K562 (cell line): ENCODE data around the gene TTYH2. TPM values are rescaled to one million over a fixed set of nuclear protein-coding genes. Genes with fewer than 3 reads are reported as not detected.

ENCODE experiments used
- CREM ChIP-seq: IDR thresholded peaks from 2 replicates; pipeline ENCODE4 v1.6.1; 2014; ENCODE audit warnings: antibody characterized with exemption, low read depth
- DPF2 ChIP-seq: fragments of 450-650 bp; IDR thresholded peaks from 2 replicates; pipeline ENCODE4 v1.6.1; 2016
- EGR1 ChIP-seq: fragments of 450-650 bp; conservative IDR thresholded peaks from 2 replicates; pipeline ENCODE4 v1.6.1; 2017; ENCODE audit warnings: mild to moderate bottlenecking
- ELF4 ChIP-seq: fragments of 450-650 bp; formaldehyde crosslinking; IDR thresholded peaks from 2 replicates; pipeline ENCODE4 v1.4.0; 2022; ENCODE audit warnings: missing genetic modification characterization
- FOS ChIP-seq: IDR thresholded peaks from 3 replicates; pipeline ENCODE4 v1.6.1; 2011; ENCODE audit not compliant: insufficient read length; ENCODE audit errors: extremely low read depth
- GTF2E2 ChIP-seq: fragments of 200-800 bp; sonication (Bioruptor generic); IDR thresholded peaks from 2 replicates; pipeline ENCODE4 v1.6.1; 2016; ENCODE audit warnings: missing genetic modification characterization, missing compliant biosample characterization
- JUN ChIP-seq, 2 experiments: sonication (generic) in 1 of 2; formaldehyde crosslinking in 1 of 2; IDR thresholded peaks; 2 replicates each; pipeline versions ENCODE4 v1.6.1 to v1.8.0; 2012 to 2022; ENCODE audit warnings: borderline replicate concordance in 2 of 2, mild to moderate bottlenecking in 2 of 2, improper control_type of control experiment in 1 of 2, low read depth in 1 of 2, low read length in 1 of 2, missing genetic modification reagents in 1 of 2
- MBD2 ChIP-seq: sonication (generic); IDR thresholded peaks from 2 replicates; pipeline ENCODE4 v1.6.1; 2016; ENCODE audit warnings: low read depth, borderline replicate concordance
- MTA2 ChIP-seq: fragments of 450-650 bp; IDR thresholded peaks from 2 replicates; pipeline ENCODE4 v1.6.1; 2016; ENCODE audit warnings: low read depth
- NR2C1 ChIP-seq, 2 experiments: fragments of 450-650 bp; IDR thresholded peaks; 2 replicates each; pipeline ENCODE4 v1.6.1; 2017; ENCODE audit warnings: mild to moderate bottlenecking in 2 of 2, antibody characterized with exemption in 1 of 2, inconsistent platforms in 1 of 2, missing compliant biosample characterization in 1 of 2, missing genetic modification characterization in 1 of 2
- NR3C1 ChIP-seq: sonication (generic); formaldehyde crosslinking; IDR thresholded peaks from 2 replicates; pipeline ENCODE4 v1.8.1; 2022; ENCODE audit warnings: missing genetic modification reagents
- RBM25 ChIP-seq: fragments of 200-400 bp; formaldehyde crosslinking; IDR thresholded peaks from 2 replicates; pipeline ENCODE4 v1.6.1; 2018; ENCODE audit warnings: low read length, low read depth, moderate library complexity; ENCODE audit not compliant: severe bottlenecking
- RFX5 ChIP-seq: IDR thresholded peaks from 2 replicates; pipeline ENCODE4 v1.6.1; 2011; ENCODE audit warnings: low read depth, mild to moderate bottlenecking, improper control_type of control experiment, low read length
- SMAD4 ChIP-seq: fragments of 250-450 bp; sonication (Bioruptor Pico); conservative IDR thresholded peaks from 2 replicates; pipeline ENCODE4 v1.8.0; 2021; ENCODE audit warnings: inconsistent platforms, mild to moderate bottlenecking, moderate library complexity
- SMARCA5 ChIP-seq: fragments of 450-650 bp; IDR thresholded peaks from 2 replicates; pipeline ENCODE4 v1.6.1; 2016
- TRIM24 ChIP-seq, 2 experiments: fragments of 450-650 bp; IDR thresholded peaks; 2 replicates each; pipeline ENCODE4 v1.6.1; 2016
- TRIM28 ChIP-seq: fragments of 450-650 bp; IDR thresholded peaks from 2 replicates; pipeline ENCODE4 v1.6.1; 2017
- ZEB2 ChIP-seq: fragments of 450-650 bp; IDR thresholded peaks from 2 replicates; pipeline ENCODE4 v1.6.1; 2016
- ZFP1 ChIP-seq: fragments of 450-650 bp; formaldehyde crosslinking; IDR thresholded peaks from 2 replicates; pipeline ENCODE4 v1.4.0; 2020; ENCODE audit warnings: mild to moderate bottlenecking, mixed read lengths
- ZFP36 ChIP-seq: fragments of 150-350 bp; IDR thresholded peaks from 2 replicates; pipeline ENCODE4 v1.6.1; 2018; ENCODE audit warnings: low read length, low read depth; ENCODE audit not compliant: partially characterized antibody
- ZNF140 ChIP-seq: fragments of 250-450 bp; sonication (Bioruptor Pico); IDR thresholded peaks from 2 replicates; pipeline ENCODE4 v1.8.0; 2021; ENCODE audit warnings: moderate library complexity, mild to moderate bottlenecking, inconsistent platforms
- ZNF57 ChIP-seq: fragments of 450-650 bp; formaldehyde crosslinking; IDR thresholded peaks from 2 replicates; pipeline ENCODE4 v1.4.0; 2020; ENCODE audit warnings: mild to moderate bottlenecking, moderate library complexity
- ZNF584 ChIP-seq: fragments of 200-800 bp; sonication (Bioruptor generic); IDR thresholded peaks from 2 replicates; pipeline ENCODE4 v1.6.1; 2016; ENCODE audit warnings: low read depth, mild to moderate bottlenecking, missing genetic modification characterization, missing compliant biosample characterization
- polyA plus RNA-seq, 8 experiments: library from polyadenylated mRNA; depleted of rRNA in 4 of 8; stranded (reverse) in 5 of 8; unstranded in 3 of 8; fragments of >200 nt; fragmentation: Nextera tagmentation in 2 of 8; fragmentation: Illumina TruSeq in 1 of 8; extraction: Ambion mirVana in 2 of 8; extraction: Trizol in 1 of 8; gene quantifications; 2 replicates each; pipeline versions ENCODE4 v1.2.1 to v1.2.3, GENCODE V29; 2011 to 2014; ENCODE audit warnings: inconsistent platforms in 1 of 8, missing spikeins in 1 of 8
- total RNA-seq, 7 experiments: library from RNA; depleted of rRNA in 6 of 7; stranded (reverse); fragments of >200 nt in 6 of 7; fragmentation: Illumina TruSeq in 2 of 7; extraction: Trizol in 2 of 7; gene quantifications; 2 replicates each; pipeline versions ENCODE4 v1.2.1 to v1.2.3, GENCODE V29; 2011 to 2021; ENCODE audit warnings: low replicate concordance in 1 of 7
- TF ChIP-seq, protein P1 (sequence below): IDR thresholded peaks from 2 replicates; pipeline ENCODE4 v1.6.1; 2014; ENCODE audit warnings: antibody characterized with exemption
- TF ChIP-seq, protein P2 (sequence below), 3 experiments: fragments of 200-800 bp in 1 of 3; fragments of 250-450 bp in 1 of 3; fragments of 450-650 bp in 1 of 3; sonication (Bioruptor Pico) in 1 of 3; sonication (Bioruptor generic) in 1 of 3; formaldehyde crosslinking in 1 of 3; IDR thresholded peaks; 2 replicates each; pipeline versions ENCODE4 v1.6.1 to v1.8.0; 2016 to 2022; ENCODE audit warnings: mild to moderate bottlenecking in 2 of 3, missing genetic modification characterization in 2 of 3, missing compliant biosample characterization in 1 of 3, moderate library complexity in 1 of 3

TTYH2 gene
- total and polyA plus RNA-seq, 9 of the 15 experiments (the other 6 are each of a cell fraction or from before 2014, with no cell fraction given), result 0.03 to 2.0 (median 0.91) TPM

DNA sequence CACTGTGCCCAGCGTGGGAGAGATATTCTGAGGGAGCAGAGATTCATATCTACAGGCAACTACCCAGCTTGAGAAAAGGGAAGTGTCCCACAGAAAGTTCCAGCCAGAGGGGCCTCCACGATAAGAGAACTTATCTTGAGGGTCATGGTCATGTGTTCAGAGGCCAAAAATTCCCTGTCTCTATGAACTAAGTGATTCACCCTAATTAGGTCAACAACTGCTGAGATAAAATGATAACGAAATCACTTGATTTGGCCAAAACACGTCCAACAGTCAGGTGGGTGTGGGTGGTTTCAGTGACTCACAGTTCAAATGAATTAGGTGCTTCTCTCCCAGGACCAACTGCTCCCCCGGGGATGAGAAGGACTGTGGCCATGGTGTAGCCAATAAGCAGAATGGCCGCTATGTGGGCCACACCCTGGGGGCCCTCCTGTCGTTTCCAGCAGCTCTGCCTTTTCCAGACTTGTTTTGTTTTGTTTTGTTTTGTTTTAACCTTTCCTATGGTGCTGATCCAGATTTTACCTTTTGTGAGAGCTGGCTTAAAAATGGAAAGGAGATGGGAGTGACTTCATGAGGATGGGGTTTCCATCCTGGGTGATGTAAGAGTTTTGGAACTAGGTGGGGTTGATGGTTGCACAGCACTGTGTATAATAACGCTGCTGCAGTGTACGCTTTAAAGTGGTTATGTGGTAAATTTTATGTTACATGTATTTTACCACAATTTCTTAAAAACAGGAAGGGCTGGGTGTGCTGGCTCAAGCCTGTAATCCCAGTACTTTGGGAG lies 69.4 kb downstream of the TTYH2 start (continued):
- peak; percentile 77 for TF ChIP-seq JUN (IDR thresholded peaks at IDR 0.05; ENCODE audit: borderline replicate concordance, low read depth, low read length)
- TF ChIP-seq JUN (CRISPR knock-in tag; IDR thresholded peaks at IDR 0.05; ENCODE audit: borderline replicate concordance), result peak; percentile 67; the same call in 1 of the 2 replicates
- TF ChIP-seq NR2C1 (IDR thresholded peaks at IDR 0.05), result peak; percentile 24; the same call in 1 of the 2 replicates
- peak; percentile 53; the same call in 1 of the 2 replicates for TF ChIP-seq NR2C1 (tag; IDR thresholded peaks at IDR 0.05)
- peak in 1 of 2 experiments; percentile 55; a peak in 1 of 4 replicates for TF ChIP-seq TRIM24 (IDR thresholded peaks at IDR 0.05)
- TF ChIP-seq ZEB2, result peak; percentile 80
- peak; percentile 85 for TF ChIP-seq DPF2
- TF ChIP-seq SMARCA5, result peak; percentile 67; the same call in 1 of the 2 replicates
- TF ChIP-seq GTF2E2 (tag), result peak; percentile 86
- TF ChIP-seq EGR1, result peak; percentile 75
- peak; percentile 68; the same call in 1 of the 2 replicates for TF ChIP-seq MTA2
- TF ChIP-seq, protein P1, sequence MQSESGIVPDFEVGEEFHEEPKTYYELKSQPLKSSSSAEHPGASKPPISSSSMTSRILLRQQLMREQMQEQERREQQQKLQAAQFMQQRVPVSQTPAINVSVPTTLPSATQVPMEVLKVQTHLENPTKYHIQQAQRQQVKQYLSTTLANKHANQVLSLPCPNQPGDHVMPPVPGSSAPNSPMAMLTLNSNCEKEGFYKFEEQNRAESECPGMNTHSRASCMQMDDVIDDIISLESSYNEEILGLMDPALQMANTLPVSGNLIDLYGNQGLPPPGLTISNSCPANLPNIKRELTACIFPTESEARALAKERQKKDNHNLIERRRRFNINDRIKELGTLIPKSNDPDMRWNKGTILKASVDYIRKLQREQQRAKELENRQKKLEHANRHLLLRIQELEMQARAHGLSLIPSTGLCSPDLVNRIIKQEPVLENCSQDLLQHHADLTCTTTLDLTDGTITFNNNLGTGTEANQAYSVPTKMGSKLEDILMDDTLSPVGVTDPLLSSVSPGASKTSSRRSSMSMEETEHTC, result peak; percentile 83
- TF ChIP-seq ELF4 (CRISPR knock-in tag), result 0 out of 2 replicates have a peak, but pooled peaks have one; percentile 39
- peak; percentile 58; the same call in 1 of the 2 replicates for TF ChIP-seq SMAD4 (CRISPR knock-in tag)
- TF ChIP-seq TRIM28, result no peak
- no peak for TF ChIP-seq NR3C1 (CRISPR knock-in tag)
- no peak for TF ChIP-seq ZNF140 (CRISPR knock-in tag)
- no peak for TF ChIP-seq ZNF57 (CRISPR knock-in tag)
- peak; percentile 13 for TF ChIP-seq ZFP36
- no peak for TF ChIP-seq RBM25
- peak; percentile 45 for TF ChIP-seq FOS
- 0 out of 2 replicates have a peak, but pooled peaks have one; percentile 29 for TF ChIP-seq ZFP1 (CRISPR knock-in tag)
- peak; percentile 20; the same call in 1 of the 2 replicates for TF ChIP-seq CREM
- TF ChIP-seq MBD2, result peak; percentile 65; the same call in 1 of the 2 replicates
- no peak for TF ChIP-seq RFX5
- TF ChIP-seq, protein P2, sequence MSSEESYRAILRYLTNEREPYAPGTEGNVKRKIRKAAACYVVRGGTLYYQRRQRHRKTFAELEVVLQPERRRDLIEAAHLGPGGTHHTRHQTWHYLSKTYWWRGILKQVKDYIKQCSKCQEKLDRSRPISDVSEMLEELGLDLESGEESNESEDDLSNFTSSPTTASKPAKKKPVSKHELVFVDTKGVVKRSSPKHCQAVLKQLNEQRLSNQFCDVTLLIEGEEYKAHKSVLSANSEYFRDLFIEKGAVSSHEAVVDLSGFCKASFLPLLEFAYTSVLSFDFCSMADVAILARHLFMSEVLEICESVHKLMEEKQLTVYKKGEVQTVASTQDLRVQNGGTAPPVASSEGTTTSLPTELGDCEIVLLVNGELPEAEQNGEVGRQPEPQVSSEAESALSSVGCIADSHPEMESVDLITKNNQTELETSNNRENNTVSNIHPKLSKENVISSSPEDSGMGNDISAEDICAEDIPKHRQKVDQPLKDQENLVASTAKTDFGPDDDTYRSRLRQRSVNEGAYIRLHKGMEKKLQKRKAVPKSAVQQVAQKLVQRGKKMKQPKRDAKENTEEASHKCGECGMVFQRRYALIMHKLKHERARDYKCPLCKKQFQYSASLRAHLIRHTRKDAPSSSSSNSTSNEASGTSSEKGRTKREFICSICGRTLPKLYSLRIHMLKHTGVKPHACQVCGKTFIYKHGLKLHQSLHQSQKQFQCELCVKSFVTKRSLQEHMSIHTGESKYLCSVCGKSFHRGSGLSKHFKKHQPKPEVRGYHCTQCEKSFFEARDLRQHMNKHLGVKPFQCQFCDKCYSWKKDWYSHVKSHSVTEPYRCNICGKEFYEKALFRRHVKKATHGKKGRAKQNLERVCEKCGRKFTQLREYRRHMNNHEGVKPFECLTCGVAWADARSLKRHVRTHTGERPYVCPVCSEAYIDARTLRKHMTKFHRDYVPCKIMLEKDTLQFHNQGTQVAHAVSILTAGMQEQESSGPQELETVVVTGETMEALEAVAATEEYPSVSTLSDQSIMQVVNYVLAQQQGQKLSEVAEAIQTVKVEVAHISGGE (CRISPR knock-in tag; IDR thresholded peaks at IDR 0.05), result peak in 1 of 3 experiments; percentile 79; a peak in 2 of 6 replicates
- TF ChIP-seq ZNF584 (CRISPR knock-in tag), result peak; percentile 39; the same call in 1 of the 2 replicates
